NCI-H226 (cell line): ENCODE measurements around the gene GEMIN4.
A peak's percentile ranks its signal among the peaks of the same experiment; 100 is the strongest.
"Not testable (repeated sequence)": the region's sequence is repeated elsewhere in the genome, so short reads cannot be mapped to it uniquely, and the experiment has no call there.

ENCODE experiments used
- DNase-seq: peaks from one replicate; pipeline ENCODE4 v3.0.0-alpha.2; 2015

GEMIN4 gene

GRCh38 chr17:752002-752619 is at the start of gene GEMIN4:
TSS of gene GEMIN4 (minus strand) at chr17:752264. CDS start at chr17:752142, 122 bp downstream.
- DNase-seq: peak; percentile 70

GRCh38 chr17:801660-802059 is 49.6 kb upstream of the GEMIN4 start:
- no peak for DNase-seq

GRCh38 chr17:800446-801242 is 48.6 kb upstream of the GEMIN4 start:
- DNase-seq: no peak

- DNase-seq: no peak
Observed at GRCh38 chr17:799261-799660, 47.2 kb upstream of the GEMIN4 start.

- DNase-seq: no peak
Observed at GRCh38 chr17:798246-798645, 46.2 kb upstream of the GEMIN4 start.

- DNase-seq: no peak
Observed at GRCh38 chr17:797236-797840, 45.3 kb upstream of the GEMIN4 start.

GRCh38 chr17:796609-797008 is 44.5 kb upstream of the GEMIN4 start:
- DNase-seq: no peak

GRCh38 chr17:795721-796120 is 43.7 kb upstream of the GEMIN4 start:
- no peak for DNase-seq

GRCh38 chr17:795276-795675 is 43.2 kb upstream of the GEMIN4 start:
- DNase-seq: no peak

GRCh38 chr17:794876-795275 is 42.8 kb upstream of the GEMIN4 start:
- DNase-seq: no peak

GRCh38 chr17:792277-792676 is 40.2 kb upstream of the GEMIN4 start:
- DNase-seq: no peak

GRCh38 chr17:791829-792228 is 39.8 kb upstream of the GEMIN4 start:
- DNase-seq: no peak

GRCh38 chr17:790874-791247 is 38.8 kb upstream of the GEMIN4 start:
- not testable (repeated sequence) for DNase-seq

GRCh38 chr17:789931-790873 is 38.1 kb upstream of the GEMIN4 start:
- DNase-seq: not testable (repeated sequence)

- DNase-seq: no peak
Observed at GRCh38 chr17:789160-789840, 37.2 kb upstream of the GEMIN4 start.

- DNase-seq: no peak
Observed at GRCh38 chr17:788551-788950, 36.5 kb upstream of the GEMIN4 start.

GRCh38 chr17:787641-788221 is 35.7 kb upstream of the GEMIN4 start:
- DNase-seq: no peak

- DNase-seq: not testable (repeated sequence)
Observed at GRCh38 chr17:785901-786300, 33.8 kb upstream of the GEMIN4 start.

- DNase-seq: no peak
Observed at GRCh38 chr17:784143-784542, 32.1 kb upstream of the GEMIN4 start.

GRCh38 chr17:781805-782731 is 30.0 kb upstream of the GEMIN4 start, which contains the start of the genes GLOD4 and MRM3:
TSS of gene GLOD4 (minus strand) at chr17:782280. CDS start at chr17:782255, 25 bp downstream.
TSS of gene MRM3 (plus strand) at chr17:782353. CDS start at chr17:782379, 26 bp downstream.
- DNase-seq: peak; percentile 82

- DNase-seq: no peak
Observed at GRCh38 chr17:778096-778495, 26.0 kb upstream of the GEMIN4 start.
